Endometrial microvascular endothelial cells (primary cell): ENCODE results near the gene ARNT2. TPM values are rescaled to one million over a fixed set of nuclear protein-coding genes. Genes with fewer than 3 reads are reported as not detected.

Experiments used
- in situ Hi-C: cut with HindIII; loops from 2 replicates; pipeline ENCODE4 v1.10.0; 2017; ENCODE audit warnings: low sequenced_read_pairs, low pct_unique_long_range_greater_than_20kb; ENCODE audit errors: inconsistent ontology term
- total RNA-seq: library from RNA; depleted of rRNA; stranded (reverse); fragments of >200 nt; gene quantifications from one replicate; pipeline ENCODE4 v1.2.3, GENCODE V29; 2015; ENCODE audit errors: inconsistent ontology term

ARNT2 gene
- total RNA-seq, 1 donor from 2014 or later: not detected

DNA sequence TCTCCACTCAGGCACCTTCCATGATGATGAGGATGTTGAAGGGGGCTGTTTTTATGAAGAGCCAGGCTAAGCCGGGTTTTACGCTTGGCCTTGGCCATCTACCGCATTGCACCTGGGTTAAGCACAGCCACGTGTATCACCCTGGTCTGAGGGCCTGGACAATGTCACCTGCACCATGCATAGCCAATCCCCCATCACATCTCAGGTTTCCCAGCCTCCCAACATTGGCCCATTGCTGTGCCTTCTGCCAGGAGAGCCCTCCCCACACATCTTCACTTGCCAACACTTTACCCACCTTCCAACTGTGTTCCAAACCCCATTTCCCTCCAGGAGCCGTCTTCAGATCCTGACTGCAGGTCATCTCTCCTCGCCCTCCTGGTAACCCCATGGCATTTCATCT lies 155.6 kb downstream of the ARNT2 start:
- in situ Hi-C loops: no loop called here

DNA sequence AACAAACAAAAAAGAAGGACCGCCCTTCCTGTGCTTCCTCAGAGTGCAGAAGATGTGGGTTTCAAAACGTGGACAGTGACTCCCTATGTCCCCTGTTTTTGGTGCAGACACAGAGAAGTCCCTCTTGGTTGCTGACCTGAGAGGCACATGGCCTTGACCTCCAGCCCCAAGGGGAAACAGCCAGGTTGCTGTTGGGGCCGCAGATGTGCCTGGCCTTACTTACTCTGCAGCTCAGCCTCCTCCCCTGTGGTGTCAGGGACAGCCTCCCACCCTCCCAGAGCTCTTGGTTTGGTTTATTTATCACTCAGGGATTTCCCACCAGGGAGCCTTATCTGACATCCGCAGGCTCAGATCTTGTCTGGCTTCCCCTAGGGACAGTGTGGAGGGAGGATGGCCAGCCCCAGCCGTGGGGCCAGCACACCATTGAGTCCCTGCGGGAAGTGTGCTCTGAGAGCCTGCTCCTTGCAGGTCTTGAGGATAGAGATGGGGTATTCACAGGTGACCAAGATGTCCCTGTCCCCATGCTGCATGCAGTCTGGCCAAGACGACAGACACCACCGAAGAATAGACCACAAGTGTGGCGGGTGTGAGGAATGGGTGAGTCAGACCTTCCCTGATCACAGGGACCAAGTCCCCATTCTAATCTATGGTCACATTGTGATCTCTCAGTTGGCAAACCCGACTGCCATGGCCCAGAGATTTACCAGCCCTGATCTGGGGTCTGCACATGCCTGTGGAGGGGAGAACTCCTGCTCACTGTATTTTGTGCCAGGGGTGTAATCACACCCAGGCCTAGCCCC lies 156.6 kb downstream of the ARNT2 start:
- in situ Hi-C loops: no loop called here

DNA sequence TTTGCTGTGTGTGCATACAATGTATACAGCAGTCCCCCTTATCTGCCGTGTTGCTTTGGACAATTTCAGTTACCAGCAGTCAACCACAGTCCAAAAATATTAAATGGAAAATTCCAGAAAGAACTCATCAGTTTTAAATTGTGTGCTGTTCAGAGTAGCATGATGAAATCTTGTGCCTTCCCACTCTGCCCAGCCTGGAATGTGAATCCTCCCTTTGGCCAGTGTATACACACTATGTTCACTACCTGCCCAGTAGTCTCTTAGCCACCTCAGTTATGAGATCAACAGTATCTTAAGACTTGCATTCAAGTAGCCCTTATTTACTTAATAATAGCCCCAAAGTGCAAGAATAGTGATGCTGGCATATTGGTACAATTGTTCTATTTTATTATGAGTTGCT lies 157.3 kb downstream of the ARNT2 start:
- in situ Hi-C loops: no loop called here

DNA sequence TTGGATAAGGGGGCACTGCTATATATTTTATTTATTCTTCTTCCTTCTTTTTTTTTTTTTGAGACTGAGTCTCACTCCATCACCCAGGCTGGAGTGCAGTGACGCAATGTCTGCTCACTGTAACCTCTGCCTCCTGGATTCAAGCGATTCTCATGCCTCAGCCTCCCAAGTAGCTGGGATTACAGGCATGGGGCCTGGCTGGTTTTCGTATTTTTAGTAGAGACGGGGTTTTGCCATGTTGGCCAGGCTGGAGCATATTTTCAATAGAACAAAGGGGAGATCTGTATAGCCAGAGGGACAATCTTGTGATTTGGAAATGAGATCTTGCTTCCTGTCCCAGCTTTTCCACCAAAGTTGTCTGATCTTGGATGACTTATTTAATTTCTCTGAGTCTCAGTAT lies 157.9 kb downstream of the ARNT2 start:
- in situ Hi-C loops: no loop called here

DNA sequence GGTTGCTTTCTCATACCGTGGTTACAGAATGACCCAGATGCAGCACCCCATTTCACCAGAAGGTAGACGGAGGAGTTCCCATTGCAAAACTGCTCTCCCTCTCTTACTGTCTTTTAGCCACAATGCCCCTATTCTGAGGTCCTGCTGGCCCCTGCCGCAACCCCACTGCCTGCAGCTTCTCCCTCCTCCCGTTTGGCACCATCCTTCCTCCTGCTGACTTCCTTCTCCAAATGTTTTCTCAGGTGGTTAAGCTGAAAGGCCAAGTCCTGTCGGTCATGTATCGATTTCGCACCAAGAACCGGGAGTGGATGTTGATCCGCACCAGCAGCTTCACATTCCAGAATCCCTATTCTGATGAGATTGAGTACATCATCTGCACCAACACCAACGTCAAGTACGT lies 158.7 kb downstream of the ARNT2 start:
- in situ Hi-C loops: no loop called here

DNA sequence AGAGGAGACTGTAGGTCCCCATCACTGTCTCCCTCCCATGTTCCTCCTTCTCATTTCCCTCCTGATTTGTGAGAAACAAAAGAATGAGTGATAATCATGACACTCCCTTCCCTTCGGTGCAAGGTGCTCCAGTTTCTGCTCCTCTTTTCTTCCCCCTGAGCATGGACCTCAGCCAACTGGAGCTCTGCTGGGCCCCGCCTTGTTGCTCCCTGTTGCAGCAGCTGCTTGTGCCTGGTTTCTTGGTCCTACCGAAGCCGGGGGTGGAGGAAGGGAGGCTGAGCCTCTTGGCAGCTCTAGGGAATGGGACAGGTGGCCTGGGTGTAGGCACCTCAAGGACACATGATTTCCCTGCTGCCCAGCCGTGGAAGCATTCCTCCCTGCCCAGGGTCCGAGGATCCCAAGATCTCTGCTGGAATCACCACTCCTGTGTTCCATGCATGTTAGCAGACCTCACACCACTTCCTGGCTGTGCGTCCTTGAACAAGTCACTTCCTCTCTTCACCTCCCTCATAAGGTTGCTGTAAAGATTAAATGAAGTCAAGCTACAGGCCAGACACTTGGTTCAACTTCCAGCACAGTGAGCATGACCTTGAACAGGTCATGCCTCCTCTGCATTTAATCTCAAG lies 159.3 kb downstream of the ARNT2 start:
- in situ Hi-C loops: no loop called here

DNA sequence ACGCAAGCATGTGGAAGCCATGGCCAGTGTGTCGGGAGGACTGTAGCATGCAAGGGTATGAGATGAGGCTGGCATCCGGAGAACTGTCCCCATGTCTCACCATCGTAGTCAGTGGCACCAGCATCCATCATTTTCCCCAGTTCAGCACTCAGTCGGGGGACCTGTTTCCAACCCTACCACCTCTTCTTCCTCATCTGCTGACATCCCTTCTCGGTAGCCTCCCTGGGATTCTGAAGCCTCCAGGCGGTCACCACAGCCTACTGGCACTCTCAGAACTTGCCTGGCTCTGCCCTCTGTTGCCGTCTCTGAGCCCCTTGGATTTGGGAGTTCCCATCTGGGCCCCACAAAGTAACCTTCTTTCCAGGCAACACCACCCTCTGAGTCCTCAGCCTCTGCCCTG lies 159.9 kb downstream of the ARNT2 start:
- in situ Hi-C loops: no loop called here

DNA sequence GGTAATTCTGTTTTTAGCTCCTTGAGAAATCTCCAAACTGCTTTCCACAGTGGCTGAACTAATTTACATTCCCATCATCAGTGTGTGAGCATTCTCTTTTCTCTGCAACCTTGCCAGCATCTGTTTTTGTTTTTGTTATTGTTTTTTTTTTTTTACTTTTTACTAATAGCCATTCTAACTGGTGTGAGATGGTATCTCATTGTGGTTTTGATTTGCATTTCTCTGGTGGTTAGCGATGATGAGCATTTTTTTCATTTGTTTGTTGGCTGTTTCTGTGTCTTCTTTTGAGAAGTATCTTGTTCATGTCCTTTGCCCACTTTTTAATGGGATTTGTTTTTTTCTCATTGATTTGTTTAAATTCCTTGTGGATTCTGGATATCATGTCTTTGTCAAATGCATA lies 161.2 kb downstream of the ARNT2 start:
- in situ Hi-C loops: no loop called here

DNA sequence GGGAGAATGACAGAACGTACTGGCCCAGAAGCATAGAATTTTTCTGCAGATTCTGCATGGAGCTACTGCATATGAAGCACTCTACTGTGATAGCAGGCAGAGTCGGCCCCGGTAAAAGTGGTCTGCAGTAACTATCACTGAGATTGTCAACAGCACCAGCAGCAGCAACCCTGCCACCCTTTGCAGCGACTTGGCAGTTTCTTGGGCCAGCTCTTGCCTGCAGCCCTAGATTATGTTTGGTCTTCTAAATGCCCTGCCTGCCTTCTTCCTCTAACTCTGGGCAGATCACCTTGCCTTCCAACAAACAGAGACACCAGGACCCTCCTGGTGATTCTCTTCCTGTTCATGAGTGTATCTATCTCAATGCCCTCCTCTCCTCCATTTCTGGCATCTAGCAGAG lies 161.8 kb downstream of the ARNT2 start:
- in situ Hi-C loops: no loop called here

DNA sequence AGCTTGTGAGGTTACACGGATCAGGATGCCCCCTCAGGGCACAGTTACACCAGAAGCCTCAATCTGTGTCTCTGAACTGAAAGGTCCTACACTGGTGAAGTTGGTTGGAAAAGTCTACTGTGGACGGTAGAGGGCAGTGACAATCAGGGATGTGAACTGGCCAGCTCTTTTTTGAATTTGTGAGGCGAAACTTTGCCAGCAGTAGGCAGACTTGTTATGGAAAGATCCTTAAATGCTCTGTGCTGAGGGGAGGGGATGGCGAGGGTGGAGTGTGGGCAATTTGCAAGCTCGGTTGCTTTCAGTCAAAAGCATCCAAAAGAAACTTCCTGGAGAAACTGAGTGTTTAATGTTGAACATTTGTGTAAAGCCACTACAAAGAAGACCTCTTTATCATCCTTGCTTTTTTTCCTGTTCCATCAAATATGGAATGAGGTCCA lies 163.6 kb downstream of the ARNT2 start:
- in situ Hi-C loops: no loop called here

DNA sequence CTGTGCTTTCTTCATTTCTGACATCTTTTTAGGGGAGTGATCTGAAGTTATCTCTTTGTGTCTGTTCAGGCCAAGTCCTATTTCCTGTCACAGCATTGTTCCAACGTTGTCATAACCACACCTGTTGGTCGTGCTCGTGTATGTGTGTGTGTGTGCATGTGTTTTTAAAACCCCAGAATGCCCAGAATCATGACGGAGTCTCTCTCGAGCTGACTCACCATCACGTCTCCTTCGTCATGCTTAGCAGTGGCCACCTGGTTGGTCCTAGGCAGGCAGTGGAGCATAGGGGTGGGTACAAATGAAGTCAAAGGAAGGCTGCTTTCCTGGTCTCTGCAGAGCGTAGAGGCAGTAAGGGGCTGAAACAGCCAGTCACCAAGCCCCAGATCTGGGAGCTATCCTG lies 164.1 kb downstream of the ARNT2 start:
- in situ Hi-C loops: no loop called here

DNA sequence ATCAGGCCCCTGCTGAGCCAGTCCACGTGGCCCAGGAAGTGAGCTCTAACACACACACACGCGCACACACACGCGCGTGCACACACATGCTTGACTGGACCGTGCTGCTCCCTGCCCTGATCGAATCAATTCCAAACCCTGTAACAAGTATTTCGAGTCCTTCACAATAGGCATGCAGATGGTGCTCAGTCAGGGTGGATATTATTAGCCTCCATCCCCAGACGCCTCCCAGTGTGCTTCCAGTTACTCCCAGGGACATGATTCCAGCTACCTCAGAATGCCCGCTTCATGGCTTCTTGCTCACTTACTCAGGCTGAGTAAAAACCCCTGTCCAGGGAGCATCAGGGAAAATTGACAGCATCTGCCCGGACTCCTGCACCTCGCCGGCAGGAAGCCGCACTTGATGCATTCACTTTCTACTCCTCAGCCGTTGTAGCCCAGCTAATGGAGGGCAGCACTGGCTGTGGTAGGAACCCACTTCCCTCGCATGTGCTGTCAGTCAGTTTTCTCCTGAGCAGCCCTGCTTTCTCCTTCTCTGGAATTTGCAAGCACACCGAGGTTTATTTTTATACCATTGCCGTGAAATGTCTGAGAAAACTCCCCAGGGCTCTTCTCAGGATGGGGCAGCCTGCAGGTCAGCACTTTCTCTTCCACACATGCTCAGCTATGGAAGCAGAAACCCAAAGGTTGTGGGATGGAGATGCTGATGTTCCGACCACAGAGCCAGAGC lies 164.9 kb downstream of the ARNT2 start:
- in situ Hi-C loops: no loop called here

DNA sequence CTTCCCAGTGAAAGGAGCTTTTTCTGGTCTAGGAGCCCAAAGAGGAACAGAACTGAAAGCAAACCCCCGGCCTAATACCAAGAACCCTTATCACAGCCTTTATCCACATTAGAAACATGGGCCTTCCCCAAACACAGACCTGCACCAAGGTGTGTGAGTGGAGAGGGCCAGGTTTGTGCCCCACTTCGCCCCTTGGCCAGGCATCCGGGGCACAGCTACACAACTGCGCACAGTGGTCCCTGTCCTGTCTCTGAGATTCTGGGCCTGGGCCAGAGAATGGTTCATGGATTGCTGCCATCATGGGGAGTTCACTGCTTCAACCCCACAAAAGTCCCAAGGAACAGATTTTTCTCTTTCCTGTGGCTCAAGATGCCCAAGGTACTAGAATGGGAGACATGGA lies 165.5 kb downstream of the ARNT2 start:
- in situ Hi-C loops: no loop called here

DNA sequence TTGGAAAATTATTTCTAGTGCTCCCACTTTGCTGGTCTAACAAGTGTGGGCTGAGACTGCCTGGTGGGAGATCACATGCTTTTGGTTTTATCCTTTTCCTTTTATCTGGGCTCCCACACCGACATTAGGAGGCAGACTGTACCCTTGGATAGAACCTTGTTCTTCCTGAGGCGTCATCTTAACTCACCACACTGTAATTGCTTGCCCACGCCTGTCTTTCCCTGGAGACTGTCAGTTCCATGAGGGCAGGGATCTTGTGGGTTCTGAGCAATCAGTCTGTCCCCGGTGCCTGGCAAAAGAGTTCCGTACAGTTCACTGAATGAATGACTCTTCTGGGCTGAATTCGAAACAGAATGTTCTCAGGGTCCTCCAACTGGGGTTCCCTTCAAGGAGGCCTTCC lies 166.4 kb downstream of the ARNT2 start:
- in situ Hi-C loops: no loop called here

DNA sequence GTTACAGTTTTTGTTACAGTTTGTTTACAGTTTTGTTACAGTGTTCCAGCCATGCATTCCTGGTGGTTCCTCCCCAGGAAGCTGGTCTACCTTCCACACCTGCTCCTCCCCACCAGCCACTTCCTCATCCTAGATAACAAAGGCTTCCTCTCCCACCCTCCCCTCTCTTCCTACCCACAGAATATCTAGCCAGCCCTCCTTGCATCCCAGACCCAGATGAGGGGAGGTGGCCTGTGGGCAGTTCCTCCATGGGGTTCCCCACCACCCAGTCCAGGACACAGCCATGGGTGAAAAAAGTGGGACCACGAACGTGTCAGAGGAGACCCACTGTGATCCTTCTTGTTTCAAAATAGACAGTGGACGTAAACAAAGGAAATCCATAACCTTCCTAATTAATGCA lies 168.2 kb downstream of the ARNT2 start:
- in situ Hi-C loops: no loop called here

DNA sequence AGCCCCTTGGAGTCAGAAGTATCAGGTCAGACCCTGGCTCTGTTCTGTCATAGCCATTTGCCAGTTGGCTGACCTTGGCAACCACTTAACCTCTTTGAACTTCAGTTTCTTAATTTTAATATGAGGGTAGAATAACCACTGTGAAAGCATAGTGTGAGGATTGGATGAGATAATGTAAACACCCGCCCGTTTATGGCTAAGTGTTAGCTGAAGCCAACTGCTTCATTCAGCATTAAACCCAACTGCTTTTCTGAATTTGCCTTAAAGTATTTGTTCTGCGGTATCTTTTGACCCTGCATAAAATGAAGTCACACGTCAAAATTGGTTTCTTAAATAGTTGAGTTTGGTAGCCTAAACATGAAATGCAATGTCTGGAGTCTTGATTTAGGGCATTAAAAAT lies 169.4 kb downstream of the ARNT2 start:
- in situ Hi-C loops: no loop called here

DNA sequence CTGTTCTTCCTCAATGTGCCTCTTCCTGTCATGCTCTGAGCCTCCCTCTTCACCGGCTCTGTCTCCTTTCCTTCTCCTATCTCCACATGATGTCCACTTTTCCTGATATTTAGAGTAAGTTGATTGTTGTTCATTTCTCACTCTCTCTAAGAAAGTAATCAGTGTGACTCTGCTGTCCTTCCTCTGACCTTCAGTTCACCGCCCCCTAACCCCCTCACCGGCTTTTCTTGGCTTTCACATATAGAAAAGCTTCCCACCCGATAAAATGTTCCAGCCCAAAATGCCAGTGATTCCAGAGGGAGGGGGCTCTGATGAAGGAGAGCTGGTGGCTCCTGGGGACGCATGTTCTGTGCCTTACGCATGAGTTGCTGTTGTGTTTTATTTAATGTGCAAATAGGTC lies 170.4 kb downstream of the ARNT2 start:
- in situ Hi-C loops: no loop called here

DNA sequence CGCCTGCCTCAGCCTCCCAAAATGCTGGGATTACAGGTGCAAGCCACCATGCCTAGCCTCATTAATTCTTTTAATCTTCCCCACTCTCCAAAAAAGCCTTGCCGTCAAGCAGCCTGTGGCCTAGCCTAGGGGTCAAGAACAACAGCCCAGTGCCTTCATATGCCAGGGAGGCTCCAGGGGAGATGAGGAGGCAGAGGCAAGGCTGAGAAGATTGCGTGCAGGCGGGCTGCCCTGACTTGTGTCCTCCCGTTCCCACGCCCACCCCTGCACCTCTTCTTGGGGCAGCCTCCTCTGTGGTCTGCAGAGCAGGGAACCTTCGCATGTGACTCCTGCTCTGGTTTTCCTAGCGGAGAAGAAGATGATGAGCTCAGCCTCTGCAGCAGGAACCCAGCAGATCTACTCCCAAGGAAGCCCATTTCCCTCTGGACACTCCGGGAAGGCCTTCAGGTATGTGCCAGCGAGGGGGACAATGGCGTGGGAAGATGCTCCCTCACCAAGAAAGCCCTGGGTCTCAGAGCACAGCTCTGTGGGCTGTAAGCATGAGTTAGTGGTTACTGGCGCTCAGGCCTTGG lies 172.4 kb downstream of the ARNT2 start:
- in situ Hi-C loops: no loop called here

DNA sequence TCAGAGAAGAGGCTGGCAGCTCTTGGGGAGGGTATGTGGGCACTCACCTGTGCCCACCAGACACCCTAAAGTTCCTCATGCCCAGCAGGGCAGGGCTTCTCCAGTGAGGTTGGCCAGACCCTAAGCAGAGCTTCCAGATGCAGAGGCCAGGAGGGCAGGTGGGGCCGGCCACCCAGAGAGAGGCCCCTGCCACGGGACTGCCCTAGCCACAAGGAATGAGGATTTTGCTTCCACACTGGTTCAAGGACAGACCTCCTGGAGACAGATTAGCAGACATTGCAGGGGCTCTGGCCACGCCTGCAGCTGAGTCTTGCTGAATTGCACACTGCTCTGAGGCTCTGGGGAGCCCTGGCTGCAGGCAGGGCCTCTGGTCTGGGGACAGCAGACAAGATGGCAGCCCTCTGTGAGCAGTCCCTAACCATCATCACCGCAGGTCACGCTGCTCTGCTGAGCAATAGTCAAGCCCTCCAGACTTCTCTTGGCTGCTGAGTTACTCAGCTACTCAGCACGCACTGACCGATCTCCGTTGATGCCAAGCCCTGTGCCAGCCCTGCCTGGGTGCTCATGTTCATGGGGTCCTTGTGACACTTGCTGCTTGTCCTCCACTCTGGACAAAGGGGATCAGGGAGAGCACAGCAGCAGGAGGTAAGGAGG lies 173.5 kb downstream of the ARNT2 start:
- in situ Hi-C loops: no loop called here
